Neutrophil (primary cell): ENCODE results near the gene PCED1B.

Source experiments
- H3K27ac ChIP-seq: fragments of 200-600 bp; sonication (generic); 2 replicates; pipeline ENCODE4 v1.5.1; 2016; ENCODE audit warnings: mild to moderate bottlenecking, moderate library complexity
- H3K27me3 ChIP-seq: fragments of 200-600 bp; sonication (generic); 2 replicates; pipeline ENCODE4 v1.6.0; 2016; ENCODE audit warnings: mild to moderate bottlenecking
- H3K36me3 ChIP-seq: fragments of 200-600 bp; sonication (generic); 2 replicates; pipeline ENCODE4 v1.5.1; 2017
- H3K4me1 ChIP-seq, 2 experiments: fragments of 200-600 bp in 1 of 2; sonication (generic) in 1 of 2; 1 replicate in 1 of 2; 2 replicates in 1 of 2; pipeline versions ENCODE4 v1.5.1 to v1.6.1; 2013 to 2016; ENCODE audit warnings: low read depth in 1 of 2, low read length in 1 of 2, mild to moderate bottlenecking in 1 of 2, moderate library complexity in 1 of 2; ENCODE audit not compliant: control insufficient read depth in 1 of 2, insufficient read depth in 1 of 2
- H3K4me3 ChIP-seq, 2 experiments: fragments of 200-600 bp in 1 of 2; sonication (generic) in 1 of 2; 1 replicate in 1 of 2; 2 replicates in 1 of 2; pipeline ENCODE4 v1.5.1; 2013 to 2016; ENCODE audit warnings: low read depth in 1 of 2, low read length in 1 of 2, mild to moderate bottlenecking in 1 of 2, moderate library complexity in 1 of 2
- H3K9me3 ChIP-seq: fragments of 200-600 bp; sonication (generic); 2 replicates; pipeline ENCODE4 v1.5.1; 2016
- TF ChIP-seq, protein P1 (sequence below): fragments of 200-600 bp; sonication (generic); IDR thresholded peaks from 2 replicates; pipeline ENCODE4 v1.5.1; 2016; ENCODE audit warnings: antibody characterized with exemption

The PCED1B gene

DNA sequence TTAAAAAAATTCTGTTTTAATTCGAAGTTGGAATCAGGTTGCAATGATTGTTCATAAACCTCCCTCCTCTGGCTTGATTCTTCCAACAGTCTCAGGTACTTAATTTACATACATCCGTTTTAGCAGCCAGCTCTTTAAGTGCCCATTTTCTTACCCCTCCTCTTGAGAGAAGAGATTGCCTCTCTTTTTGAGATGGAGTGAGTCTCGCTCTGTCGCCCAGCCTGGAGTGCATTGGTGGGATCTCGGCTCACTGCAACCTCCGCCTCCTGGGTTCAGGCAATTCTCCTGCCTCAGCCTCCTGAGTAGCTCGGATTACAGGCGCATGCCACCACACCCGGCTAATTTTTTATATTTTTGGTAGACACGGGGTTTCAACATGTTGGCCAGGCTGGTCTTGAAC, 146.8 kb downstream of the PCED1B start:
- TF ChIP-seq, protein P1, sequence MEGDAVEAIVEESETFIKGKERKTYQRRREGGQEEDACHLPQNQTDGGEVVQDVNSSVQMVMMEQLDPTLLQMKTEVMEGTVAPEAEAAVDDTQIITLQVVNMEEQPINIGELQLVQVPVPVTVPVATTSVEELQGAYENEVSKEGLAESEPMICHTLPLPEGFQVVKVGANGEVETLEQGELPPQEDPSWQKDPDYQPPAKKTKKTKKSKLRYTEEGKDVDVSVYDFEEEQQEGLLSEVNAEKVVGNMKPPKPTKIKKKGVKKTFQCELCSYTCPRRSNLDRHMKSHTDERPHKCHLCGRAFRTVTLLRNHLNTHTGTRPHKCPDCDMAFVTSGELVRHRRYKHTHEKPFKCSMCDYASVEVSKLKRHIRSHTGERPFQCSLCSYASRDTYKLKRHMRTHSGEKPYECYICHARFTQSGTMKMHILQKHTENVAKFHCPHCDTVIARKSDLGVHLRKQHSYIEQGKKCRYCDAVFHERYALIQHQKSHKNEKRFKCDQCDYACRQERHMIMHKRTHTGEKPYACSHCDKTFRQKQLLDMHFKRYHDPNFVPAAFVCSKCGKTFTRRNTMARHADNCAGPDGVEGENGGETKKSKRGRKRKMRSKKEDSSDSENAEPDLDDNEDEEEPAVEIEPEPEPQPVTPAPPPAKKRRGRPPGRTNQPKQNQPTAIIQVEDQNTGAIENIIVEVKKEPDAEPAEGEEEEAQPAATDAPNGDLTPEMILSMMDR, result no peak
- H3K27ac ChIP-seq, result no peak overlapping the region
- H3K4me1 ChIP-seq, result peaks cover 4 to 14% of the 10 kb centered on the region in 2 experiments
- no peaks in the 10 kb centered on the region for H3K36me3 ChIP-seq
- H3K9me3 ChIP-seq, result no peaks in the 10 kb centered on the region
- no peak overlapping the region for H3K4me3 ChIP-seq
- no peaks in the 10 kb centered on the region for H3K27me3 ChIP-seq

DNA sequence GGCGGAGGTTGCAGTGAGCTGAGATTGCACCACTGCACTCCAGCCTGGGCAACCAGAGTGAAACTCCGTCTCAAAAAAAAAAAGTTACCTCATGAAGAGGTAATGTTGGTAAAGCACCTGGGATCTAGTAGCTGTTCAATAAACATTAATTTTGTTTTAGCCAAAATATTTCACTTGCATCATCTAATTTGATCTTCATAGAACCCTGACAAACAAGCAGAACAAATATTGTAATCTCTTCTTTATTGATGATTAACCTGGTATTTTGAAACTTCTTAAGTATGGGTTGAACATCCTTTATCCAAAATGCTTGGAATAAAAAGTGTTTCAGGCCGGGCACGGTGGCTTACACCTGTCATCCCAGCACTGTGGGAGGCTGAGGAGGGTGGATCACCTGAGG, 149.4 kb downstream of the PCED1B start:
- Histone ChIP-seq H3K36me3 (no peaks in the 10 kb centered on the region), H3K9me3 (no peaks in the 10 kb centered on the region), H3K4me1 (peaks cover 0 to 3% of the 10 kb centered on the region in 2 experiments), H3K4me3 (no peak overlapping the region), H3K27ac (no peak overlapping the region), H3K27me3 (no peaks in the 10 kb centered on the region)
- TF ChIP-seq, protein P1, result no peak

GRCh38 chr12:47231456-47231855, 152.0 kb downstream of the PCED1B start:
- Histone ChIP-seq H3K36me3 (no peaks in the 10 kb centered on the region), H3K9me3 (no peaks in the 10 kb centered on the region), H3K4me1 (no peaks in the 10 kb centered on the region), H3K27me3 (no peaks in the 10 kb centered on the region), H3K4me3 (no peak overlapping the region), H3K27ac (no peak overlapping the region)
- TF ChIP-seq, protein P1, result no peak

GRCh38 chr12:47234576-47235141, 155.2 kb downstream of the PCED1B start:
- Histone ChIP-seq H3K36me3 (no peaks in the 10 kb centered on the region), H3K27me3 (no peaks in the 10 kb centered on the region), H3K4me3 (no peak overlapping the region), H3K27ac (no peak overlapping the region), H3K9me3 (no peaks in the 10 kb centered on the region), H3K4me1 (no peaks in the 10 kb centered on the region)
- TF ChIP-seq, protein P1, result no peak

DNA sequence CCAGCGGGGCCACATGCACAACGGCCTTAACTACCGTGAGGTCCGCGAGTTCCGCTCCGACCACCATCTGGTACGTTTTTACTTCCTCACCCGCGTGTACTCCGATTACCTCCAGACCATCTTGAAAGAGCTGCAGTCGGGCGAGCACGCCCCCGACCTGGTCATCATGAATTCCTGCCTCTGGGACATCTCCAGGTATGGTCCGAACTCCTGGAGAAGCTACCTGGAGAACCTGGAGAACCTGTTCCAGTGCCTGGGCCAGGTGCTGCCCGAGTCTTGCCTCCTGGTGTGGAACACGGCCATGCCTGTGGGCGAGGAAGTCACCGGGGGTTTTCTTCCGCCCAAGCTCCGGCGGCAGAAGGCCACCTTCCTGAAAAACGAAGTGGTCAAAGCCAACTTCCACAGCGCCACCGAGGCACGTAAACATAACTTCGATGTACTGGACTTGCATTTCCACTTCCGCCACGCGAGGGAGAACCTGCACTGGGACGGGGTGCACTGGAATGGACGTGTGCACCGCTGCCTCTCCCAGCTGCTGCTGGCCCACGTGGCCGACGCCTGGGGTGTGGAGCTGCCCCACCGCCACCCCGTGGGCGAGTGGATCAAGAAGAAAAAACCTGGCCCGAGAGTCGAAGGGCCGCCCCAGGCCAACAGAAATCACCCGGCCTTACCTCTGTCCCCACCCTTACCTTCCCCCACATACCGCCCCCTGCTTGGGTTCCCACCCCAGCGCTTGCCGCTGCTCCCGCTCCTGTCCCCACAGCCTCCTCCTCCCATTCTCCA, 156.0 kb downstream of the PCED1B start:
- Histone ChIP-seq H3K27ac (no peak overlapping the region), H3K4me1 (no peaks in the 10 kb centered on the region), H3K27me3 (no peaks in the 10 kb centered on the region), H3K4me3 (no peak overlapping the region), H3K9me3 (no peaks in the 10 kb centered on the region), H3K36me3 (no peaks in the 10 kb centered on the region)
- TF ChIP-seq, protein P1, result no peak
